Measurements from ENCODE around the gene PNPLA8.

PNPLA8 gene

DNA sequence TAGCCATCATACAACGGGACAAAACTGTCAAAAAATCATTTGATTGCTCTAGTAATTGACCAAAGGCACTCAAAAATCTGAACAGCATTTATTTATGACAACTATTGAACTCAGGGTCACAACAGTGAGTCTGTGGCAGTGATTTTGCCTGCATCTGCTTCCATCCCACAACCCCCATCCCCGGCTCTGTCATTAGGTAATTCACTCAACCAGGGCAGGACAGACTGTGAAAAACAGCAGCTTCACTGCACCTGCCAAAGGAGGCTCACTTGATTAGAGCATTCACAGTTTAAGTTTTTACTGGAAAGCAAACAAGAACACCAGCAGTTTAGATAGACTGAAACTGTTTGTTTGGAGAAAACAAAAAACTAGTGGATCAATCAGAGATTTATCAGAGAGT, 91.9 kb downstream of the PNPLA8 start:
- peak; percentile 63 for DNase-seq

DNA sequence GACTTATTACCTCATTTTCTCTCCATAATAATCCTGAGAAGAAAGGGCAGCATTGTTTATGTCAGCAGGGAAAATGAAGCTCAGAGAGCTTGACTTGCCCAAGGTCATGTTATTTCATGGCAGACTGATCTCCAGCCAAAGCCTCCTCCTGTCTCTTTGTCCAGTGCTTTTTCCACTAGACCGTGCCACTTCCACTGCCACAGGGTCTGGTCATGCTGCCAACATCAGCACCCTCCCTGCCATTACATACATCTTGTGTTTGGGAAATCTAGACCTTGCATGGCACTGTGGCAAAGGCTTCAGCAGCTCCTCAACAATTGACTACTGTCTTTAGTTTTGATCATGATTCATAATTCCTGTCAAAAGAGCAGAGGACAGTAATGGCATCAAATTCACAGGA, 94.8 kb downstream of the PNPLA8 start:
- no peak for DNase-seq

DNA sequence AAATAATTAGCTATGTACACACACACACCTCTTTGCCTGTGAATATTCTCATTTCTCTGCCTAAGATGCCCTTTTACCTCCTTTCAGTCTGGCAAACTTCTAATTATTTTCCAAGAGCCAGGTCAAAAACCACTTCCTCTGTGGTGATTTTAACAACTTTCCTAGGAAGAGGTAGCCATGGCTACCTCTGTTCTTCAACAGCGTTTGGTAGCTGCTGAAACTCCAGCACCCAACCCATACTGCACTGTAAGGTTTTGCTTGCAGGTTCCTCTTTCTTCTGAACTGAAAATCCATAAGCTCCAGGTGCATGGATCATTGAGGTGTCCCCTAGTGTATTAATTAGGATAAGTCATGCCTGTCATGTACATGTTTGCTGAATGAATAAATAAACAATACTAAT, 95.3 kb downstream of the PNPLA8 start:
- DNase-seq: no peak

DNA sequence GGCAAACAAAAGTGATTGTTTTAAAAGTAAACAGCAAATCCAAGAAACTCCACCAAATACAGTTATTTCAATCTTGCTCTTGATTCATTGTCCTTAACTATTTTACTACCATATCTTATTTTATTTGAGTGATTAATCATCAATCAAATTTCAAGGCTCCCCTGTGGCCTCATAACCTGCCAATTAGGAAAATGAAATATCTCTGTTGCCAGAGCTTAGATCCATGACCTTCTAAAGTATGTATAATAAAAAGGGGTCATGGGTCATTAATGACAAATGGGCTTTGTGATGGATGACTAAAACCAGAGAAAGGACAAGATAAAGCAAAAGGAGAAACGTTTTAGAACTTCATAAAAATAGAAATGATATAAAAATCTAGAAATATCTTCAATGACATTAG, 98.2 kb downstream of the PNPLA8 start:
- no peak for DNase-seq

DNA sequence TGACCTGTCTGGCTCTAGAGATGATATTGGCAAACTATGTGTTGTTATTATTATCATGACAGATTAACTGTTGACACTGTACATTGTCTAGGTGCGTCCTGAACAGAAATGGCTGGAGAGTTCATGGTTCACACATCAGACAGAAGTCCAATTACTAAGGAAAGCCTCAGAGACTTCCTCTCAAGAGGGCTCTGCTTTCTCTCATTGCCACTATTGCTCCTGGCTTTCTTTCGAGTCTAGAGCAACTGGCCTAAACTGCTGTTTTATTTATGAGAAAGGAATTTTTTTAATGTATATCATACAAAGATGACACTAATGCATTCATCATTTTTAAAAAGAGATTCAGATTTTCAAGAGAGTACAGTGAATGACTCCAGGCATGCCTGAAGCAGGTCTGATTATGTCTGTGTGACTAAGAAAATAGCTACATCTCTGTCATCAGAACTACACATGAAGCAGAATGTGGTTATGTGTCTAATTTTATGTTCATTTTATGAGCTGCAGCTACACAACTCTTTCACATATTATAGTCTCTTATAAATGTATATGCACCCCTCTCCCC, 100.1 kb downstream of the PNPLA8 start:
- no peak for DNase-seq

DNA sequence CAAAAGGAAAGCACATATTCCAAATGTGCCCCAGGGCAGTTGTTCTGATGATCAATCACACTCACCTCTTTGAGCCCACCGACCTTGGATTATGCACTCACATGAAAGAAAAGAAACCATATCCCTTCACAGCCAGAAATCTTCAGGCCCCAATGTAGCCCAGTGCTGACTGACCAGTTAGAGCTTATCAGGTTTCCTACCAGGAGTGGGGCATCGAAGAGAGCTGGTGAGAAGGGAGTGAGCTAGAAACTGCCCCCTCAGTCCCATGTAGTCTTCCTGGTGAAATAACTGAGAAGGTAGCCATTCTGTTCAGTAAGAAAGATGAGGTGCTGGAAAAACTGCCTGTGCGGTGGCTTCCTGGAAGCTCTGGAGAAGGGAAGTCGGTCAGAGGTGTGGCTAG, 101.9 kb downstream of the PNPLA8 start:
- no peak for DNase-seq

DNA sequence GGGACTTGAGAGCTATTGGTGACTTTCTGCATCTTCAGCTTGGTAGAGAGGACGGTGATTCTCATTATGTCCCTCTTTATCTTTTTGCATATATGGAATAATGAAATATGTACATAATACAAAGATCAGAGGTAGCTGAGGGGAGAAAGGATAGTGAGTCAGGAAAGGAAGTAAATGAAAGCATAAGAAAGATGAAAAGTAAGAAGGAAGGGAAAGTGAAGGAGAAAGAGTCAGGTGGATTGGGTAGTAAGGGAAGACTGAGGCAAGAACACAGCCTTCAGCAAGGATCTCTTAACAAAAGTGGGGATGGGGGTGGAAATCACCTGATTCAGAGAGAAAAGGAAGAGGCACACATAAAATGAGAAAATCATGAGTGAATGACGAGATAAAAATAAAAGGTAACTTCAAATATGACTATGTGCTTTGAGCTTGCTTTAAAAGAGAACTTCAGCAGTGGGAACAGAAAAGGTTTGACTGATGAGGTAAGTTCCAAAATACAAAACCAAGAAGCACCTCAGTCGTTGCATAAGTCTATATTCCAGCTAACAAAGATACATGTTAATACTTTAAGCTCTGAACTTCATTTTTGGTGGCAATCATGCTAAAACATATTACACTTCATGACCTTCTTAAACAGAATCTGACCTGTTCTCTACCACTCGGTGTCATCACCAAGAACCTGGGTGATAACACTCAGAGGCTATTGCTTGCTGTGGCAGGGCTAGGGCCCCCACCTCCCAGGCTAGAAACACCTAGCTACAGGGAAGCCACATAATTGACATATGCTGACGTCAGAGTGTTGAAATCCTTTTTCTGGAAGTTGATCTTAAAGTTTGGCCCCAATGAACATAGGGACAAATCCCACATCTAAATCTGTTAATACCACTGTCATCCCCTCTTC, 102.6 kb downstream of the PNPLA8 start:
- no peak for DNase-seq

DNA sequence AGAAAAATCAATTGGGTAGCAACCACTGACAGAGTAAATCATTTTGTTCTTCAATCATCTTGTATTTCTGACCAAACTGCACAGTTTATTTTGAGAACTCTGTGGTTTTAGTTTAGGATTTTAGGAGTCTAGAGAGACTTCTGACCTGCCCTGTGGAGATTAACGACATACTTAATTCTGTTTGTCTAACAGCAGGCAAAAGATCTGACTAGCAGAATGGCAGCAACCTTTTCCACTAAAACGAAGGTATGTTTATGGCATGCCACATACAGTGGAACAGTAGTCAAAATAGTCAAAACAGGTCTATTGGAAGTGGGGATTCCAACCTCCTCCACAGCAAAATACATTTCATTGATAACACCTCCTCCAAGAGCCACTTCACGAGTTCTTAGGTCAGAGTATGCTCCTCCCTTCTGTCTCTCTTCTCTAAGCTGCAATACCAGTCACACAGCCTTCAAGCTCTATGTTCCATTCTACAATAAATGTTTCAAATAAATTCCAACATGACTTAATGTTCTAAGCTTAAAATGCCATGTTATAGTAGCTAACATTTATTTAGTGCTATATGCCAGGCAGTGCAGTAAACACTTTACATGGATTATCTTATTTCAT, 104.1 kb downstream of the PNPLA8 start:
- peak; percentile 38 for DNase-seq
